PC-9 (cell line): ENCODE measurements around the gene COP1.

Source experiments
- EZH2 ChIP-seq: fragments of 200-600 bp; sonication (generic); IDR thresholded peaks from 2 replicates; pipeline ENCODE4 v1.8.0; 2017; ENCODE audit warnings: antibody characterized with exemption, low read depth
- TF ChIP-seq, protein P1 (sequence below): fragments of 200-600 bp; sonication (generic); conservative IDR thresholded peaks from 2 replicates; pipeline ENCODE4 v1.6.1; 2017; ENCODE audit warnings: mixed run types, antibody characterized with exemption, mild to moderate bottlenecking, moderate library complexity

DNA sequence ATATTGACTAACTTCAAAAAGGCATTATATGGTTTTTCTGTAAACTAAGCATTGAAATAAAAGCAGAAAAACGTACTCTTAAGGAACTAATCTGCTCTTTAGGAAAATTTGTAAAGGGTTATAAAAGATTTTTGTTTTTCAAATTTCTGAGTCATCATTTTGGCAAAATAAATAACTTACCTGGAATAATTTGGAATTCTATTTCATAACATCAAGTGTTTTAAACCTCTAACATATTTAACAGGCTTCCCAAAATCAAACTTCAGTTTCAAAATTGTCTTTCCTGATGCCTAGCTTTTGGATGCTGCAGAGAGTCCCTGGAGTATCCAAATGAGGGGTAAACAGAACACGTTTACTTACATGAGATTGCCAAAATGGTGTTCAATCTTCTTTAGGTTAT is 108.5 kb downstream of the COP1 start:
- TF ChIP-seq, protein P1, sequence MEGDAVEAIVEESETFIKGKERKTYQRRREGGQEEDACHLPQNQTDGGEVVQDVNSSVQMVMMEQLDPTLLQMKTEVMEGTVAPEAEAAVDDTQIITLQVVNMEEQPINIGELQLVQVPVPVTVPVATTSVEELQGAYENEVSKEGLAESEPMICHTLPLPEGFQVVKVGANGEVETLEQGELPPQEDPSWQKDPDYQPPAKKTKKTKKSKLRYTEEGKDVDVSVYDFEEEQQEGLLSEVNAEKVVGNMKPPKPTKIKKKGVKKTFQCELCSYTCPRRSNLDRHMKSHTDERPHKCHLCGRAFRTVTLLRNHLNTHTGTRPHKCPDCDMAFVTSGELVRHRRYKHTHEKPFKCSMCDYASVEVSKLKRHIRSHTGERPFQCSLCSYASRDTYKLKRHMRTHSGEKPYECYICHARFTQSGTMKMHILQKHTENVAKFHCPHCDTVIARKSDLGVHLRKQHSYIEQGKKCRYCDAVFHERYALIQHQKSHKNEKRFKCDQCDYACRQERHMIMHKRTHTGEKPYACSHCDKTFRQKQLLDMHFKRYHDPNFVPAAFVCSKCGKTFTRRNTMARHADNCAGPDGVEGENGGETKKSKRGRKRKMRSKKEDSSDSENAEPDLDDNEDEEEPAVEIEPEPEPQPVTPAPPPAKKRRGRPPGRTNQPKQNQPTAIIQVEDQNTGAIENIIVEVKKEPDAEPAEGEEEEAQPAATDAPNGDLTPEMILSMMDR, result no peak
- TF ChIP-seq EZH2, result no peak
